Renal cortical epithelial cell (primary cell): ENCODE results near the gene PRAMEF1. TPM values are rescaled to one million over a fixed set of nuclear protein-coding genes. Genes with fewer than 3 reads are reported as not detected.
"Not testable (repeated sequence)": the region's sequence is repeated elsewhere in the genome, so short reads cannot be mapped to it uniquely, and the experiment has no call there.

ENCODE experiments used
- DNase-seq: peaks from one replicate; pipeline ENCODE4 v3.0.0-alpha.2; 2011; ENCODE audit warnings: low read depth
- total RNA-seq: library from RNA; depleted of rRNA; stranded (reverse); fragments of >200 nt; gene quantifications from 2 replicates; pipeline ENCODE4 v1.2.3, GENCODE V29; 2014

The PRAMEF1 gene
- total RNA-seq = 0.10 TPM in 1 of 2 replicates, not detected in the other

GRCh38 chr1:12791097-12791496, at the start of gene PRAMEF1:
PRAMEF1 (plus strand) TSS chr1:12791397; CDS start chr1:12793228, 1,831 bp downstream.
- DNase-seq = not testable (repeated sequence)

GRCh38 chr1:12741946-12742345, 49.3 kb upstream of the PRAMEF1 start:
- DNase-seq = no peak

GRCh38 chr1:12745126-12745991, 45.8 kb upstream of the PRAMEF1 start:
- no peak for DNase-seq

- DNase-seq = no peak
These were observed 45.2 kb upstream of the PRAMEF1 start, which contains the start of gene CFAP107 for GRCh38 chr1:12745992-12746323. CFAP107 (plus strand) TSS chr1:12746200; CDS start chr1:12746431, 231 bp downstream.

- DNase-seq = no peak
These were observed 42.3 kb upstream of the PRAMEF1 start for GRCh38 chr1:12748778-12749355.

- DNase-seq = no peak
These were observed 36.5 kb upstream of the PRAMEF1 start for GRCh38 chr1:12754738-12755137.

GRCh38 chr1:12756273-12756672, 34.9 kb upstream of the PRAMEF1 start:
- DNase-seq = no peak

- no peak for DNase-seq
These were observed 34.3 kb upstream of the PRAMEF1 start for GRCh38 chr1:12756768-12757413.

GRCh38 chr1:12757836-12758235, 33.4 kb upstream of the PRAMEF1 start:
- no peak for DNase-seq

- no peak for DNase-seq
These were observed 30.9 kb upstream of the PRAMEF1 start for GRCh38 chr1:12760256-12760795.

GRCh38 chr1:12761781-12762180, 29.4 kb upstream of the PRAMEF1 start:
- no peak for DNase-seq

GRCh38 chr1:12762766-12763165, 28.4 kb upstream of the PRAMEF1 start:
- no peak for DNase-seq

- no peak for DNase-seq
These were observed 27.7 kb upstream of the PRAMEF1 start for GRCh38 chr1:12763479-12763878.

- DNase-seq = no peak
These were observed 27.2 kb upstream of the PRAMEF1 start for GRCh38 chr1:12764016-12764415.

- DNase-seq = no peak
These were observed 22.2 kb upstream of the PRAMEF1 start for GRCh38 chr1:12769031-12769430.

GRCh38 chr1:12769976-12770505, 21.2 kb upstream of the PRAMEF1 start:
- DNase-seq = no peak

GRCh38 chr1:12770620-12771019, 20.6 kb upstream of the PRAMEF1 start:
- DNase-seq = no peak

GRCh38 chr1:12771186-12771585, 20.0 kb upstream of the PRAMEF1 start:
- no peak for DNase-seq

- no peak for DNase-seq
These were observed 18.7 kb upstream of the PRAMEF1 start for GRCh38 chr1:12772520-12772919.

- DNase-seq = no peak
These were observed 17.8 kb upstream of the PRAMEF1 start, which contains the start of gene PRAMEF12 for GRCh38 chr1:12773438-12773837. PRAMEF12 (plus strand) TSS chr1:12773738; CDS start chr1:12774868, 1,130 bp downstream.

GRCh38 chr1:12774801-12775345, 16.3 kb upstream of the PRAMEF1 start:
- no peak for DNase-seq

- no peak for DNase-seq
These were observed 15.8 kb upstream of the PRAMEF1 start for GRCh38 chr1:12775443-12775842.
